Measurements from ENCODE around the gene IQCM.

IQCM gene

DNA sequence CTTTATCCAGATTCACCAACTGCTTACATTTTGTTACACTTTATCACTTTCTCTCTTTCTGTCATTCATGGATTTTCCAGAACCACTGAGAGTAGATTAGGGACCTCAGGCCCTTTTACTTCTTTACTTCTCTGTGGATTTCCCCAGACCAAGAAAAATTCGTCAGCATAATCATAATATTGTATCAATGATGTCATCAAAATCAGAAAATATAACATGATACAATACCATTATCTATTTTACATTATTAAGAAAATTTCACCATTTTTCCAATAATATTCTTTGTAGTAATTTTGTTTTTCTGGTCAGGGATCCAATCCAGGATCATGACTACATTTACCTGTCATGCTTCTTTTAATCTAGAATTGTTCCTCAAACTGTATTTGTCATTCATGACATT, 494.2 kb downstream of the IQCM start:
- H3K4me3 ChIP-seq (ENCODE audit: low read depth, low read length), result no peak overlapping the region
- DNase-seq (ENCODE audit: low read depth), result no peak
- TF ChIP-seq, protein P1, sequence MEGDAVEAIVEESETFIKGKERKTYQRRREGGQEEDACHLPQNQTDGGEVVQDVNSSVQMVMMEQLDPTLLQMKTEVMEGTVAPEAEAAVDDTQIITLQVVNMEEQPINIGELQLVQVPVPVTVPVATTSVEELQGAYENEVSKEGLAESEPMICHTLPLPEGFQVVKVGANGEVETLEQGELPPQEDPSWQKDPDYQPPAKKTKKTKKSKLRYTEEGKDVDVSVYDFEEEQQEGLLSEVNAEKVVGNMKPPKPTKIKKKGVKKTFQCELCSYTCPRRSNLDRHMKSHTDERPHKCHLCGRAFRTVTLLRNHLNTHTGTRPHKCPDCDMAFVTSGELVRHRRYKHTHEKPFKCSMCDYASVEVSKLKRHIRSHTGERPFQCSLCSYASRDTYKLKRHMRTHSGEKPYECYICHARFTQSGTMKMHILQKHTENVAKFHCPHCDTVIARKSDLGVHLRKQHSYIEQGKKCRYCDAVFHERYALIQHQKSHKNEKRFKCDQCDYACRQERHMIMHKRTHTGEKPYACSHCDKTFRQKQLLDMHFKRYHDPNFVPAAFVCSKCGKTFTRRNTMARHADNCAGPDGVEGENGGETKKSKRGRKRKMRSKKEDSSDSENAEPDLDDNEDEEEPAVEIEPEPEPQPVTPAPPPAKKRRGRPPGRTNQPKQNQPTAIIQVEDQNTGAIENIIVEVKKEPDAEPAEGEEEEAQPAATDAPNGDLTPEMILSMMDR (IDR thresholded peaks at IDR 0.05; ENCODE audit: low read depth, low read length, missing control alignments), result no peak

DNA sequence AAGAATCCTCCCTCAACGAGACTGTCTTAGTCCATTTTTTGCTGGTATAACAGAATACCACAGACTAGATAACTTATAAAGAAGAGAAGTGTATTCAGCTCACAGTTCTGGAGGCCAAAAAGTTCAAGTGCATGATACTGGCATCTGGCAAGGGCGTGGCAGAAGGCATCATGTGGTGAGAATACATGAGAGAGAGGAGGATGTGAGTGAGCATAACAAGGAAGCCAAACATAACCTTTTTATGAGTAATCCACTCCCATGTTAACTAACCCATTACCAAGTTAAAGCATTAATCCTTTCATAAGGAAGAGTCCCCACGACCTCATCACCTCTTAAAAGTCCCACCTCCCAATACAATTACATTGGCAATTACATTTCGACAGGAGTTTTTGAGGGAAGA, 504.6 kb downstream of the IQCM start:
- TF ChIP-seq, protein P1 (IDR thresholded peaks at IDR 0.05; ENCODE audit: low read depth, low read length, missing control alignments), result no peak
- H3K4me3 ChIP-seq (ENCODE audit: low read depth, low read length), result no peak overlapping the region
- no peak for DNase-seq (ENCODE audit: low read depth)

DNA sequence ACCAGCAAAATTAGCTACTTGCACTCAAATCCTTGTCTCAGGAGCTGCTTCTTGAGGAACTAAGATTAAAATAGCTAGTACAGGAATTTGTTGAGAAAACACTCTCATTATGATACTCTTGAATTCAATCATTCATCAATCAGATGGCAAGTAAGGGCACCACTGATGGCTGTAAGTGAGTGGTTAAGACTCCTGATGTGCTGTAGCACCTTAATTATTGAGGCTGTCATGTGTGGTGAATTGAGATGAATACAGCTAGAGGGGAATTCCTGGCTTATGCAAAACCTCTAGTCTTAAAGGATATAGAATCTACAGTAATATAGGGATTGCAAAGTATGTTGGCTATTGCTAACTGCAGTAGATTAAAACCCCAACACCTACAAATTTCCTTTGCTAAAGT, 509.1 kb downstream of the IQCM start:
- H3K4me3 ChIP-seq (ENCODE audit: low read depth, low read length), result no peak overlapping the region
- TF ChIP-seq, protein P1 (IDR thresholded peaks at IDR 0.05; ENCODE audit: low read depth, low read length, missing control alignments), result no peak
- no peak for DNase-seq (ENCODE audit: low read depth)
